Measurements from ENCODE around the gene ZBTB24. TPM values are rescaled to one million over a fixed set of nuclear protein-coding genes. Genes with fewer than 3 reads are reported as not detected.

Gene ZBTB24
- total and polyA plus RNA-seq, 2 of the 13 experiments (the other 11 are each of a cell fraction or from before 2014, with no cell fraction given): 1.5 to 6.2 TPM

DNA sequence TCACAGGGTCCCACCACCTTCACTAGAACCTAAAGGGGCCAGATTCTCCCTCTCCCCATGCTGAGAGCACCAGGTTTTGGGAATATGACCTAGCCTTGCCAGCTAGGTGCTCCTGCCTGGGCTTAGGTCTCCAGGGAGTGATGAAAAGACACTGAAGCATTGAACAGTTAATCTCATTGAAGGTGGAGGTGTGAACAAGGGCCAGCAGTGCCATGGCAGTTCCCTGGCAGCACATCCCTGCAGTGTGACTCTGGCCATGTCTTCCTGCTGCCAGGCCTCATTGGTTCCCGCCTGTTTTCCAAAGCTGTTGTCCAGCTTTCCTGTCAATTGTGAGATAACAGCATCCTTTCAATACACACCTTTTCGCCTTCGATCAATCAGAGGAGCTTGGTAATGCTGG is 53.5 kb downstream of the ZBTB24 start:
- H2AFZ ChIP-seq (ENCODE audit: low read length): no peak overlapping the region
- no peak overlapping the region for H3K9ac ChIP-seq (ENCODE audit: insufficient read depth, low read depth, low read length)
- no peak overlapping the region for H3K4me3 ChIP-seq (replicated peaks in 1 of 3; ENCODE audit: insufficient read depth in 1 of 3, low read depth in 2 of 3, low read length in 3 of 3)
- BruUV-seq (replicated peaks): no TSS peak
- no peak for TF ChIP-seq PTBP1 (IDR thresholded peaks at IDR 0.05; ENCODE audit: low read depth, low read length, poor library complexity, severe bottlenecking)
- no peak for TF ChIP-seq TCF12 (IDR thresholded peaks at IDR 0.05)
- TF ChIP-seq TCF12 (CRISPR knock-in tag; IDR thresholded peaks at IDR 0.05): no peak
- no peak for TF ChIP-seq ZNF207 (IDR thresholded peaks at IDR 0.05; ENCODE audit: borderline replicate concordance)
- no peak for TF ChIP-seq BCL3 (CRISPR knock-in tag; IDR thresholded peaks at IDR 0.05)
- TF ChIP-seq ZMYM3 (CRISPR knock-in tag; IDR thresholded peaks at IDR 0.05): no peak
- no peak for TF ChIP-seq ERF (CRISPR knock-in tag; IDR thresholded peaks at IDR 0.05)
- no peak for TF ChIP-seq RXRB (CRISPR knock-in tag; IDR thresholded peaks at IDR 0.05; ENCODE audit: borderline replicate concordance)
- no peak for TF ChIP-seq NBN (conservative IDR thresholded peaks at IDR 0.05)
- no peaks in the 10 kb centered on the region for H4K20me1 ChIP-seq (ENCODE audit: insufficient read depth, low read length)
- no peaks in the 10 kb centered on the region for H3K36me3 ChIP-seq (replicated peaks in 1 of 2; ENCODE audit: control insufficient read depth in 1 of 2, insufficient read depth in 2 of 2, low read length in 2 of 2)
- intact Hi-C loops (cut with micrococcal nuclease; ENCODE audit: unreplicated experiment) (no loop called here), in situ Hi-C loops (cut with HindIII; ENCODE audit: extremely low pct_ligation_motif_present, low pct_unique_long_range_greater_than_20kb) (no loop called here)
- DNase-seq (ENCODE audit: low spot score): no peak
- no peak for ATAC-seq
- peaks cover 1% of the 10 kb centered on the region; the same call in 1 of the 2 replicates for H3K4me1 ChIP-seq (ENCODE audit: insufficient read depth, low read length)
- FAIRE-seq: no peak
- ChIA-PET POLR2A (interaction anchor here (2.0 kb wide), 1 partner anchor 12 kb away, joined by 4 read pairs; no protein-coding TSS in a partner anchor), CTCF (ENCODE audit: low intra/inter-chr PET ratio, low total read pairs) (no interaction called here)
- 89% methylated on average over 3 of the region's 3 CpGs for WGBS (ENCODE audit: low lambda C conversion rate)
- H3K9me3 ChIP-seq (ENCODE audit: low read length): no peaks in the 10 kb centered on the region
- H3K4me2 ChIP-seq (ENCODE audit: low read depth, low read length): no peak overlapping the region
- H3K79me2 ChIP-seq (ENCODE audit: insufficient read depth, low read length): no peaks in the 10 kb centered on the region
- no peaks in the 10 kb centered on the region for H3K27me3 ChIP-seq (ENCODE audit: control insufficient read depth in 1 of 2, insufficient read depth in 2 of 2, low read length in 2 of 2)
- H3K27ac ChIP-seq (ENCODE audit: extremely low read length, insufficient read depth, low read length): no peak overlapping the region
